ENCODE data around the gene NBPF6. TPM values are rescaled to one million over a fixed set of nuclear protein-coding genes. Genes with fewer than 3 reads are reported as not detected.
"Not testable (repeated sequence)": the region's sequence is repeated elsewhere in the genome, so short reads cannot be mapped to it uniquely, and the experiment has no call there.

Gene NBPF6
- total RNA-seq, 1 donor = 0.36 TPM

DNA sequence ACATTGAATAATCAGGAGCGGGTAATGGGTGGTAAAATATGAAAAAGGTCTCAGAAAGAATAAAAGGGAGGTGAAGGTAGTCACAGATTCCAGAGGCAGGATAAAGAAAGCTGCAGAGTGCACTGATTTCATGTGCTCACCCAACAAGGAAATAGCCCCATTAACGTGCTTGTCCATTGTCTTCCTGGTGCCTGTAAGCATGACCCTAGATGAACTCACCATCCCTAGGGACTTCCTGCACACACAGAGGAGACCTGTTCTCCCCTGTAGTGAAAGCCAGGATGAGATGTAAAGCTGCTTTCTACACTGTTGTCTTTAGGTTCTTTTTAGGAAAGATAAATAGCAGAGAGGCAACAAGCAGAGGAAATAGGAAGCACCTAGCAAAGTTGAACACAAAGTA, 4.4 kb downstream of the NBPF6 start:
- H3K4me2 ChIP-seq (ENCODE audit: insufficient read depth, low read length); H4K20me1 ChIP-seq (ENCODE audit: insufficient read depth, low read length); H3K79me2 ChIP-seq (ENCODE audit: insufficient read depth, low read length); DNase-seq (ENCODE audit: insufficient read length, low spot score, missing footprints); H3K9me3 ChIP-seq (ENCODE audit: low read depth, low read length); H3K4me3 ChIP-seq (ENCODE audit: insufficient read depth, low read length); H3K36me3 ChIP-seq (ENCODE audit: insufficient read depth, low read length); H3K27me3 ChIP-seq (ENCODE audit: insufficient read depth, low read length); H3K27ac ChIP-seq (ENCODE audit: low read depth, low read length); H3K4me1 ChIP-seq (ENCODE audit: insufficient read depth, low read length); H2AFZ ChIP-seq (ENCODE audit: low read length): not testable (repeated sequence)

- H3K4me3 ChIP-seq (ENCODE audit: insufficient read depth, low read length); H3K9me3 ChIP-seq (ENCODE audit: low read depth, low read length); H3K36me3 ChIP-seq (ENCODE audit: insufficient read depth, low read length): not testable (repeated sequence)
Observed at GRCh38 chr1:108458661-108459060, 8.5 kb downstream of the NBPF6 start.

GRCh38 chr1:108461758-108462157, 11.6 kb downstream of the NBPF6 start:
- not testable (repeated sequence) for H3K36me3 ChIP-seq (ENCODE audit: insufficient read depth, low read length); H2AFZ ChIP-seq (ENCODE audit: low read length); DNase-seq (ENCODE audit: insufficient read length, low spot score, missing footprints)

More at GRCh38 chr1:108458661-108459060, 8.5 kb downstream of the NBPF6 start:
- H4K20me1 ChIP-seq (ENCODE audit: insufficient read depth, low read length); H3K27me3 ChIP-seq (ENCODE audit: insufficient read depth, low read length); H3K4me1 ChIP-seq (ENCODE audit: insufficient read depth, low read length); H3K27ac ChIP-seq (ENCODE audit: low read depth, low read length); H3K79me2 ChIP-seq (ENCODE audit: insufficient read depth, low read length); H2AFZ ChIP-seq (ENCODE audit: low read length); DNase-seq (ENCODE audit: insufficient read length, low spot score, missing footprints); H3K4me2 ChIP-seq (ENCODE audit: insufficient read depth, low read length): not testable (repeated sequence)

DNA sequence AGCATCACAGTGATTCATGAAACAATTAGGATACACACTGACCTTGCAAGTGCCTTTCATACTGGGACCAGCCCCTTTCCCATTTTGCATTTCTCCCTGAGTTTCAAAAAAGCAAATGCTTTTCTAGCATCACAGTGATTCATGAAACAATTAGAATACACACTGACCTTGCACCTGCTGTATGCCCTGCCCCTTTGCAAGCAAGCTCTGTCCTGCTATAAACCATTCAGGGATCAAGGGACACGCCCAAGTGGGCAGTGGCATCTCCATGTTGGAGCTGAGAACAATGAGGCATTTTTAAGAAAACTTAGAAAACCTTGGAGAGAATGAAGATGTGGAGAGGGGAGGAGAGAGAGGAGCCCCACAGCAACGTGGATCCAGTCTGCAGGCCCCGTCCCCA, 13.8 kb downstream of the NBPF6 start:
- not testable (repeated sequence) for DNase-seq (ENCODE audit: insufficient read length, low spot score, missing footprints)

More at GRCh38 chr1:108461758-108462157, 11.6 kb downstream of the NBPF6 start:
- not testable (repeated sequence) for H4K20me1 ChIP-seq (ENCODE audit: insufficient read depth, low read length); H3K79me2 ChIP-seq (ENCODE audit: insufficient read depth, low read length); H3K9me3 ChIP-seq (ENCODE audit: low read depth, low read length); H3K4me2 ChIP-seq (ENCODE audit: insufficient read depth, low read length); H3K27me3 ChIP-seq (ENCODE audit: insufficient read depth, low read length); H3K4me3 ChIP-seq (ENCODE audit: insufficient read depth, low read length); H3K27ac ChIP-seq (ENCODE audit: low read depth, low read length); H3K4me1 ChIP-seq (ENCODE audit: insufficient read depth, low read length)

DNA sequence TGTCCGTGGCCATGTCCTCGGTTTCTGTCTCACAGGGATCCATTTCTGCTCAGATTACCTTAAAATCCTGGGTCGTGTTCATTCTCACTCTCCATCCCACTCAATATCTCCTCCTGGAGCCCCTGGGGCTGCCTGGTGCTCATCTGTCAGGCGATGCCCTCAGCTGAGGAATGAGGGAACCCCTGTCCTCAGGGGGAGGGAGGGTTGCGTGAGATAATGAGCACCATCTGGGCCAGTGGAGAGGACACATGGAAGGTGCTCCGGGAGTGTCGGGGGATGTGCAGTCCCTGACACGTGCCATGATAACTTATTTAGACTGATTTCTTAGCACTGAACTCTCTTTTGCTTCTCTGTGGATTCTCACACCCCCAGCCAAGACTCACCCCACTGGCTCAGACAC, 16.0 kb downstream of the NBPF6 start:
- not testable (repeated sequence) for H3K27me3 ChIP-seq (ENCODE audit: insufficient read depth, low read length); H3K9me3 ChIP-seq (ENCODE audit: low read depth, low read length); H4K20me1 ChIP-seq (ENCODE audit: insufficient read depth, low read length); DNase-seq (ENCODE audit: insufficient read length, low spot score, missing footprints); H3K79me2 ChIP-seq (ENCODE audit: insufficient read depth, low read length); H2AFZ ChIP-seq (ENCODE audit: low read length); H3K4me2 ChIP-seq (ENCODE audit: insufficient read depth, low read length); H3K36me3 ChIP-seq (ENCODE audit: insufficient read depth, low read length); H3K27ac ChIP-seq (ENCODE audit: low read depth, low read length); H3K4me1 ChIP-seq (ENCODE audit: insufficient read depth, low read length); H3K4me3 ChIP-seq (ENCODE audit: insufficient read depth, low read length)

More for the DNA sequence above, 13.8 kb downstream of the NBPF6 start:
- H4K20me1 ChIP-seq (ENCODE audit: insufficient read depth, low read length); H2AFZ ChIP-seq (ENCODE audit: low read length); H3K27me3 ChIP-seq (ENCODE audit: insufficient read depth, low read length); H3K4me3 ChIP-seq (ENCODE audit: insufficient read depth, low read length); H3K4me1 ChIP-seq (ENCODE audit: insufficient read depth, low read length); H3K27ac ChIP-seq (ENCODE audit: low read depth, low read length); H3K36me3 ChIP-seq (ENCODE audit: insufficient read depth, low read length); H3K4me2 ChIP-seq (ENCODE audit: insufficient read depth, low read length); H3K79me2 ChIP-seq (ENCODE audit: insufficient read depth, low read length); H3K9me3 ChIP-seq (ENCODE audit: low read depth, low read length): not testable (repeated sequence)

GRCh38 chr1:108467155-108467554, 17.0 kb downstream of the NBPF6 start:
- H3K4me3 ChIP-seq (ENCODE audit: insufficient read depth, low read length); H3K9me3 ChIP-seq (ENCODE audit: low read depth, low read length); H3K27ac ChIP-seq (ENCODE audit: low read depth, low read length); H3K4me2 ChIP-seq (ENCODE audit: insufficient read depth, low read length); DNase-seq (ENCODE audit: insufficient read length, low spot score, missing footprints); H3K27me3 ChIP-seq (ENCODE audit: insufficient read depth, low read length); H3K36me3 ChIP-seq (ENCODE audit: insufficient read depth, low read length); H2AFZ ChIP-seq (ENCODE audit: low read length); H3K79me2 ChIP-seq (ENCODE audit: insufficient read depth, low read length); H3K4me1 ChIP-seq (ENCODE audit: insufficient read depth, low read length); H4K20me1 ChIP-seq (ENCODE audit: insufficient read depth, low read length): not testable (repeated sequence)

- H3K36me3 ChIP-seq (ENCODE audit: insufficient read depth, low read length); H3K4me2 ChIP-seq (ENCODE audit: insufficient read depth, low read length): not testable (repeated sequence)
Observed at GRCh38 chr1:108470750-108471149, 20.6 kb downstream of the NBPF6 start.

GRCh38 chr1:108474516-108474915, 24.4 kb downstream of the NBPF6 start:
- not testable (repeated sequence) for H4K20me1 ChIP-seq (ENCODE audit: insufficient read depth, low read length); H3K4me3 ChIP-seq (ENCODE audit: insufficient read depth, low read length); H2AFZ ChIP-seq (ENCODE audit: low read length); H3K27me3 ChIP-seq (ENCODE audit: insufficient read depth, low read length); H3K4me1 ChIP-seq (ENCODE audit: insufficient read depth, low read length); H3K27ac ChIP-seq (ENCODE audit: low read depth, low read length); H3K36me3 ChIP-seq (ENCODE audit: insufficient read depth, low read length); H3K79me2 ChIP-seq (ENCODE audit: insufficient read depth, low read length); DNase-seq (ENCODE audit: insufficient read length, low spot score, missing footprints); H3K4me2 ChIP-seq (ENCODE audit: insufficient read depth, low read length); H3K9me3 ChIP-seq (ENCODE audit: low read depth, low read length)

More at GRCh38 chr1:108470750-108471149, 20.6 kb downstream of the NBPF6 start:
- not testable (repeated sequence) for H3K4me1 ChIP-seq (ENCODE audit: insufficient read depth, low read length); H3K79me2 ChIP-seq (ENCODE audit: insufficient read depth, low read length); H2AFZ ChIP-seq (ENCODE audit: low read length); H3K27ac ChIP-seq (ENCODE audit: low read depth, low read length); H4K20me1 ChIP-seq (ENCODE audit: insufficient read depth, low read length); H3K27me3 ChIP-seq (ENCODE audit: insufficient read depth, low read length); H3K4me3 ChIP-seq (ENCODE audit: insufficient read depth, low read length); DNase-seq (ENCODE audit: insufficient read length, low spot score, missing footprints); H3K9me3 ChIP-seq (ENCODE audit: low read depth, low read length)
